Spinal cord (tissue), 10 donors: ENCODE results near the gene OR2A12. TPM values are rescaled to one million over a fixed set of nuclear protein-coding genes. Genes with fewer than 3 reads are reported as not detected.
"Not testable (repeated sequence)": the region's sequence is repeated elsewhere in the genome, so short reads cannot be mapped to it uniquely, and the experiment has no call there.

Experiments
- DNase-seq, 6 donors: peaks; one replicate each; pipeline versions ENCODE4 v3.0.0 to v3.0.0-alpha.2; 2013 to 2015; ENCODE audit warnings: low spot score in 6 of 6, low read depth in 4 of 6
- H3K27ac ChIP-seq: one replicate; pipeline ENCODE4 v1.5.1; 2013; ENCODE audit warnings: low read depth, low read length, control low read depth
- H3K27me3 ChIP-seq: one replicate; pipeline ENCODE4 v1.6.1; 2013; ENCODE audit warnings: low read length; ENCODE audit not compliant: control insufficient read depth, insufficient read depth
- H3K36me3 ChIP-seq: one replicate; pipeline ENCODE4 v1.6.1; 2013; ENCODE audit warnings: low read length; ENCODE audit not compliant: control insufficient read depth, insufficient read depth
- H3K4me1 ChIP-seq: one replicate; pipeline ENCODE4 v1.6.1; 2013; ENCODE audit warnings: low read length; ENCODE audit not compliant: control insufficient read depth, insufficient read depth
- H3K4me3 ChIP-seq: one replicate; pipeline ENCODE4 v1.5.1; 2013; ENCODE audit warnings: low read depth, low read length, control low read depth
- H3K9me3 ChIP-seq: one replicate; pipeline ENCODE4 v1.6.1; 2013; ENCODE audit warnings: low read length; ENCODE audit not compliant: control insufficient read depth, insufficient read depth
- WGBS: methylation state at CpG from one replicate; pipeline ENCODE4 v1.1.5; 2013; ENCODE audit warnings: missing lambda C conversion rate; ENCODE audit not compliant: insufficient coverage; 5-methylcytosine and 5-hydroxymethylcytosine counted together
- polyA plus RNA-seq, 2 donors: library from polyadenylated mRNA; unstranded; fragments of 120-200 nt; gene quantifications; one replicate each; pipeline ENCODE4 v1.2.1, GENCODE V29; 2013; ENCODE audit not compliant: insufficient read length in 2 of 2
- total RNA-seq, 2 donors: library from RNA; depleted of rRNA in 1 of 2; stranded (reverse); fragments of 120-200 nt in 1 of 2; fragments of >200 nt in 1 of 2; gene quantifications; one replicate each; pipeline versions ENCODE4 v1.2.3 to v1.2.4, GENCODE V29; 2013 to 2014
- donor health status: healthy.

OR2A12 gene
- total and polyA plus RNA-seq, 4 donors = 0.03 TPM; not detected in 3

GRCh38 chr7:144105211-144105610 lies 19.1 kb downstream of the OR2A12 start:
- Histone ChIP-seq H3K4me1 (no peaks in the 10 kb centered on the region), H3K4me3 (no peak overlapping the region), H3K27ac (no peak overlapping the region), H3K27me3 (no peaks in the 10 kb centered on the region), H3K36me3 (no peaks in the 10 kb centered on the region), H3K9me3 (no peaks in the 10 kb centered on the region)
- no peak for DNase-seq

GRCh38 chr7:144109283-144109682 lies 23.2 kb downstream of the OR2A12 start, which contains the start of gene OR2A2:
Gene OR2A2 (plus strand): TSS chr7:144109583. CDS start chr7:144109583, 0 bp downstream.
- Histone ChIP-seq H3K4me3 (no peak within 1 kb of the TSS), H3K36me3 (no peaks in the 10 kb centered on the region), H3K27me3 (no peaks in the 10 kb centered on the region), H3K9me3 (no peaks in the 10 kb centered on the region), H3K4me1 (no peaks in the 10 kb centered on the region), H3K27ac (no peak within 1 kb of the TSS)
- no peak for DNase-seq
- 100% methylated on average over 1 of the region's 2 CpGs for WGBS

- WGBS = 94% methylated on average over 2 of the region's 5 CpGs
- Histone ChIP-seq H3K9me3 (no peaks in the 10 kb centered on the region), H3K27ac (no peak overlapping the region), H3K27me3 (no peaks in the 10 kb centered on the region), H3K4me3 (no peak overlapping the region), H3K36me3 (no peaks in the 10 kb centered on the region), H3K4me1 (no peaks in the 10 kb centered on the region)
- DNase-seq = no peak
These were observed 24.2 kb downstream of the OR2A12 start for GRCh38 chr7:144110272-144110671.

GRCh38 chr7:144113651-144114050 lies 27.6 kb downstream of the OR2A12 start:
- no CpG with 5 or more reads among the region's 1 CpG for WGBS
- Histone ChIP-seq H3K4me1 (no peaks in the 10 kb centered on the region), H3K36me3 (no peaks in the 10 kb centered on the region), H3K9me3 (no peaks in the 10 kb centered on the region), H3K4me3 (no peak overlapping the region), H3K27me3 (no peaks in the 10 kb centered on the region), H3K27ac (no peak overlapping the region)
- no peak for DNase-seq

GRCh38 chr7:144118341-144118740 lies 32.3 kb downstream of the OR2A12 start:
- WGBS = 78% methylated on average over 8 of the region's 8 CpGs
- Histone ChIP-seq H3K9me3 (no peaks in the 10 kb centered on the region), H3K27ac (no peak overlapping the region), H3K27me3 (no peaks in the 10 kb centered on the region), H3K4me1 (no peaks in the 10 kb centered on the region), H3K4me3 (no peak overlapping the region), H3K36me3 (no peaks in the 10 kb centered on the region)
- DNase-seq = no peak

GRCh38 chr7:144122876-144123275 lies 36.8 kb downstream of the OR2A12 start, which contains the start of gene OR2A14:
Gene OR2A14 (plus strand): TSS chr7:144123176. CDS start chr7:144129113, 5,937 bp downstream.
- no peaks in the 10 kb centered on the region for H3K27me3 ChIP-seq
- no peaks in the 10 kb centered on the region for H3K4me1 ChIP-seq
- DNase-seq = no peak
- H3K36me3 ChIP-seq = no peaks in the 10 kb centered on the region
- H3K4me3 ChIP-seq = no peak within 1 kb of the TSS
- no peaks in the 10 kb centered on the region for H3K9me3 ChIP-seq
- H3K27ac ChIP-seq = no peak within 1 kb of the TSS
- WGBS = no CpG with 5 or more reads among the region's 1 CpG

GRCh38 chr7:144127714-144128334 lies 41.7 kb downstream of the OR2A12 start:
- Histone ChIP-seq H3K4me1 (no peaks in the 10 kb centered on the region), H3K9me3 (no peaks in the 10 kb centered on the region), H3K36me3 (no peaks in the 10 kb centered on the region), H3K4me3 (no peak overlapping the region), H3K27me3 (no peaks in the 10 kb centered on the region), H3K27ac (no peak overlapping the region)
- peak in 4 of 6 donors; percentile 1 to 66 (median 44) for DNase-seq
- 0% methylated on average over 3 of the region's 6 CpGs for WGBS

- not testable (repeated sequence) for H3K27me3 ChIP-seq, H3K36me3 ChIP-seq, H3K27ac ChIP-seq, H3K4me3 ChIP-seq, H3K4me1 ChIP-seq, H3K9me3 ChIP-seq, DNase-seq
- 94% methylated on average over 6 of the region's 9 CpGs for WGBS
These were observed 43.5 kb downstream of the OR2A12 start for GRCh38 chr7:144129601-144130000.

GRCh38 chr7:144130730-144131129 lies 44.7 kb downstream of the OR2A12 start:
- H3K27me3 ChIP-seq = no peaks in the 10 kb centered on the region
- no peaks in the 10 kb centered on the region for H3K4me1 ChIP-seq
- H3K27ac ChIP-seq = no peak overlapping the region
- 100% methylated on average over 1 of the region's 2 CpGs for WGBS
- no peak overlapping the region for H3K4me3 ChIP-seq
- H3K36me3 ChIP-seq = no peaks in the 10 kb centered on the region
- DNase-seq = no peak
- no peaks in the 10 kb centered on the region for H3K9me3 ChIP-seq

- Histone ChIP-seq H3K4me3 (no peak overlapping the region), H3K27ac (no peak overlapping the region), H3K4me1 (no peaks in the 10 kb centered on the region), H3K9me3 (no peaks in the 10 kb centered on the region), H3K27me3 (no peaks in the 10 kb centered on the region), H3K36me3 (no peaks in the 10 kb centered on the region)
- no peak for DNase-seq
- WGBS = 89% methylated on average over 2 of the region's 3 CpGs
These were observed 46.2 kb downstream of the OR2A12 start for GRCh38 chr7:144132262-144132661.
